Measurements from ENCODE around the gene TP53TG5.

- TF ChIP-seq CTCF (IDR thresholded peaks at IDR 0.05; ENCODE audit: low read depth, low read length, poor library complexity, severe bottlenecking) (no peak), EZH2phosphoT487 (IDR thresholded peaks at IDR 0.05; ENCODE audit: borderline replicate concordance, low read length) (no peak)
Observed at GRCh38 chr20:45407067-45407745, 29.1 kb upstream of the TP53TG5 start.

Measured in DOHH2 (cell line).